Measurements from ENCODE around the gene GCNT4.

The GCNT4 gene

GRCh38 chr5:75050415-75050814 lies 1.9 kb downstream of the GCNT4 start:
- DNase-seq (ENCODE audit: low spot score), result no peak

- peak; percentile 71 for DNase-seq (ENCODE audit: low spot score)
These were observed 2.7 kb downstream of the GCNT4 start for GRCh38 chr5:75049456-75050351.

GRCh38 chr5:75048457-75048953 lies 3.9 kb downstream of the GCNT4 start:
- DNase-seq (ENCODE audit: low spot score), result no peak

GRCh38 chr5:75047356-75047755 lies 5.0 kb downstream of the GCNT4 start:
- DNase-seq (ENCODE audit: low spot score), result no peak

GRCh38 chr5:75046366-75047142 lies 5.8 kb downstream of the GCNT4 start:
- no peak for DNase-seq (ENCODE audit: low spot score)

GRCh38 chr5:75045071-75045470 lies 7.3 kb downstream of the GCNT4 start:
- DNase-seq (ENCODE audit: low spot score), result no peak

- DNase-seq (ENCODE audit: low spot score), result no peak
These were observed 8.0 kb downstream of the GCNT4 start for GRCh38 chr5:75044406-75044805.

GRCh38 chr5:75043633-75044264 lies 8.6 kb downstream of the GCNT4 start:
- DNase-seq (ENCODE audit: low spot score), result no peak

- no peak for DNase-seq (ENCODE audit: low spot score)
These were observed 9.8 kb downstream of the GCNT4 start for GRCh38 chr5:75042522-75042921.

- no peak for DNase-seq (ENCODE audit: low spot score)
These were observed 11.4 kb downstream of the GCNT4 start for GRCh38 chr5:75040973-75041372.

- no peak for DNase-seq (ENCODE audit: low spot score)
These were observed 15.3 kb downstream of the GCNT4 start for GRCh38 chr5:75037106-75037505.

- DNase-seq (ENCODE audit: low spot score), result peak; percentile 47
These were observed 18.1 kb downstream of the GCNT4 start for GRCh38 chr5:75034137-75034739.

- no peak for DNase-seq (ENCODE audit: low spot score)
These were observed 21.0 kb downstream of the GCNT4 start for GRCh38 chr5:75031366-75031765.

- peak; percentile 28 for DNase-seq (ENCODE audit: low spot score)
These were observed 24.3 kb downstream of the GCNT4 start for GRCh38 chr5:75028090-75028489.

GRCh38 chr5:75023368-75024159 lies 28.8 kb downstream of the GCNT4 start:
- peak; percentile 35 for DNase-seq (ENCODE audit: low spot score)

- no peak for DNase-seq (ENCODE audit: low spot score)
These were observed 30.6 kb downstream of the GCNT4 start for GRCh38 chr5:75021800-75022199.

GRCh38 chr5:75021219-75021618 lies 31.1 kb downstream of the GCNT4 start:
- DNase-seq (ENCODE audit: low spot score), result no peak

- no peak for DNase-seq (ENCODE audit: low spot score)
These were observed 32.2 kb downstream of the GCNT4 start for GRCh38 chr5:75020016-75020656.

GRCh38 chr5:75018805-75019587 lies 33.4 kb downstream of the GCNT4 start:
- DNase-seq (ENCODE audit: low spot score), result no peak

GRCh38 chr5:75017971-75018370 lies 34.4 kb downstream of the GCNT4 start:
- no peak for DNase-seq (ENCODE audit: low spot score)

All from CD4-positive, alpha-beta T cell treated with Interleukin-15 for 4 hours (primary cell).